B cell (primary cell): Measurements from ENCODE around the gene RBBP7.

ENCODE experiments used
- EZH2 ChIP-seq: IDR thresholded peaks from 2 replicates; pipeline ENCODE4 v1.6.1; 2012; ENCODE audit warnings: borderline replicate concordance, low read depth, mild to moderate bottlenecking, moderate library complexity, low read length; ENCODE audit not compliant: insufficient read depth, poor library complexity, severe bottlenecking
- TF ChIP-seq, protein P1 (sequence below): fragments of 200-600 bp; IDR thresholded peaks from one replicate; pipeline ENCODE4 v1.8.0; 2022; ENCODE audit warnings: antibody characterized with exemption, mild to moderate bottlenecking

DNA sequence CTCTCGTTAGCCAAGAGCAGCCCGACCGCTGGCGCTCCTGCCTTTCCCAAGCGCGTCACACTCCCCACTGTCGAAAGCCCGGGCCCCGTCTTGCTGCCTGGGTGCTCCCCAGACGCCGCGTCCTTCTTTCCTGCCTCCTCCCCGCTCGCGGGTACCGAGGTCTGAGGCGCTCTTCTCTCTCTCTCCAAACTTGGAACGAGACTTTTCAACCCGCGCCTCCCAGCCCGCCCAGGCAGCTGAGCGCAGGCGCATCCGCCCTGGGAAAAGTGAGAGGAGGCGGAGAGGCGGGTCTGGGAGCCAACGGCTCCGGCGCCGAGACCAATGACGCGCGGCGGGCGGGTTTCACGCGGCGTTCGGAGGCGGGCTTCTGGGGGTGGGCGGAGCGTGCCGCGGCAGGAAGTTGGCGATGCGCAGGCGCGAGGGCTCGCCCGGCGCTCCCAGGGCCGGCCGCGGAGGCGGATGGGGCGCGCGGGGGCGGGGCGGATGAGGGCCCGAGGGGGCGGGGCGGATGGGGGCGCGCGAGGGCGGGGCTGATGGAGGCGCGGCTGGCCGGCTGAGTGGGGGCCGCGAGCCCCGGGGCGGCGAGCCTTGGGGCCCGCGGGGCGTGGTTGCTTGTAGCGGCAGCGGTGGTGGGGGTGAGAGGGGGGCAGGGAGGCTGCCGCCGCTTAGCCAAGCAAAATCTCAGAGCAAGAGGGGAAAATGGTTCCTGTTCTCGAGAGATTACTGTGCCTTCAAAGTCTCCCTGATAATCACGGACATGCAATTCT, at the start of gene RBBP7:
- TF ChIP-seq, protein P1, sequence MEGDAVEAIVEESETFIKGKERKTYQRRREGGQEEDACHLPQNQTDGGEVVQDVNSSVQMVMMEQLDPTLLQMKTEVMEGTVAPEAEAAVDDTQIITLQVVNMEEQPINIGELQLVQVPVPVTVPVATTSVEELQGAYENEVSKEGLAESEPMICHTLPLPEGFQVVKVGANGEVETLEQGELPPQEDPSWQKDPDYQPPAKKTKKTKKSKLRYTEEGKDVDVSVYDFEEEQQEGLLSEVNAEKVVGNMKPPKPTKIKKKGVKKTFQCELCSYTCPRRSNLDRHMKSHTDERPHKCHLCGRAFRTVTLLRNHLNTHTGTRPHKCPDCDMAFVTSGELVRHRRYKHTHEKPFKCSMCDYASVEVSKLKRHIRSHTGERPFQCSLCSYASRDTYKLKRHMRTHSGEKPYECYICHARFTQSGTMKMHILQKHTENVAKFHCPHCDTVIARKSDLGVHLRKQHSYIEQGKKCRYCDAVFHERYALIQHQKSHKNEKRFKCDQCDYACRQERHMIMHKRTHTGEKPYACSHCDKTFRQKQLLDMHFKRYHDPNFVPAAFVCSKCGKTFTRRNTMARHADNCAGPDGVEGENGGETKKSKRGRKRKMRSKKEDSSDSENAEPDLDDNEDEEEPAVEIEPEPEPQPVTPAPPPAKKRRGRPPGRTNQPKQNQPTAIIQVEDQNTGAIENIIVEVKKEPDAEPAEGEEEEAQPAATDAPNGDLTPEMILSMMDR, result no peak
- no peak for TF ChIP-seq EZH2
